ENCODE data around the gene NELFB.
"Not testable (repeated sequence)": the region's sequence is repeated elsewhere in the genome, so short reads cannot be mapped to it uniquely, and the experiment has no call there.

The NELFB gene

DNA sequence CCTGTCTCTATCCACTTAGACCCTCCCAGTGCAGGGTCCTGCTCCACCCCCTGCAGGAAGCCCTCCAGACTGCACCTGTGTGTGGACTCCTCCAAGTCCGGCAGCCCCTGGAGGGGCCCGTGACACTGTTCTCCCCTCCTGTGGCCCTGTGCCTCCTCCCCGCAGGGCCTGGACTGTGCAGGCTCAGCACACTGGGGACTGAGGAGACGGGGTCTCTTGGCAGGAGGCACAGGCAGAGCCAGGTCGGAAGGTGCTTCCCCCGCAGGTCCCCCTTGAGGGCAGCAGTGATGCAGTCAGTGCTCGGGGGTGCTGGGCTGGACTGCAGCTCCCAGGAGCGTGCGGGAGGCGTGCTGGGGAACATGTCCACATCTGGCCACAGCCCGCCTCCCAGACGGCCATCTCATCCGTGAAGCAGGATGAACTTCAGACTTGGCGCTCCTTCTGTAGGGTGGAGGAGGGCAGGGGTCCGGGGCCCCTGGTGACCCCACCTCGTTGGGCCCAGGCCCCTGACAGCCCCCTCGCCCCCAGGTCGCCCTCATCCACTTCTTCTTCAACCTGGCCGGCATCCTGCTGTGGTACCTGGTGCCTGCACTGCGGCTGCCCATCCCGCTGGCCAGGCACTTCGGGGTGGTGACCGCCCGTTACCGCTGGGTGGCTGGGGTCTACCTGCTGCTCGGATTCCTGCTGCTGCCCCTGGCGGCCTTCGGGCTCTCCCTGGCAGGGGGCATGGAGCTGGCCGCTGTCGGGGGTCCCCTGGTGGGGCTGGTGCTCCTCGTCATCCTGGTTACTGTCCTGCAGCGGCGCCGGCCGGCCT is 19.5 kb upstream of the NELFB start:
- H3K4me1 ChIP-seq = peaks cover 0 to 38% (median 15%) of the 10 kb centered on the region in 4 donors
- no peak for DNase-seq
- TF ChIP-seq, protein P1, sequence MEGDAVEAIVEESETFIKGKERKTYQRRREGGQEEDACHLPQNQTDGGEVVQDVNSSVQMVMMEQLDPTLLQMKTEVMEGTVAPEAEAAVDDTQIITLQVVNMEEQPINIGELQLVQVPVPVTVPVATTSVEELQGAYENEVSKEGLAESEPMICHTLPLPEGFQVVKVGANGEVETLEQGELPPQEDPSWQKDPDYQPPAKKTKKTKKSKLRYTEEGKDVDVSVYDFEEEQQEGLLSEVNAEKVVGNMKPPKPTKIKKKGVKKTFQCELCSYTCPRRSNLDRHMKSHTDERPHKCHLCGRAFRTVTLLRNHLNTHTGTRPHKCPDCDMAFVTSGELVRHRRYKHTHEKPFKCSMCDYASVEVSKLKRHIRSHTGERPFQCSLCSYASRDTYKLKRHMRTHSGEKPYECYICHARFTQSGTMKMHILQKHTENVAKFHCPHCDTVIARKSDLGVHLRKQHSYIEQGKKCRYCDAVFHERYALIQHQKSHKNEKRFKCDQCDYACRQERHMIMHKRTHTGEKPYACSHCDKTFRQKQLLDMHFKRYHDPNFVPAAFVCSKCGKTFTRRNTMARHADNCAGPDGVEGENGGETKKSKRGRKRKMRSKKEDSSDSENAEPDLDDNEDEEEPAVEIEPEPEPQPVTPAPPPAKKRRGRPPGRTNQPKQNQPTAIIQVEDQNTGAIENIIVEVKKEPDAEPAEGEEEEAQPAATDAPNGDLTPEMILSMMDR (IDR thresholded peaks at IDR 0.05) = no peak
- no peak overlapping the region for H3K4me3 ChIP-seq
- intact Hi-C loops (cut with DNase I; ENCODE audit: low total_unique reads) = no loop called here
- no peaks in the 10 kb centered on the region for H3K36me3 ChIP-seq
- H3K9me3 ChIP-seq = no peaks in the 10 kb centered on the region
- no peak overlapping the region for H3K27ac ChIP-seq
- peaks cover 0 to 57% of the 10 kb centered on the region in 2 donors for H3K27me3 ChIP-seq

GRCh38 chr9:137236238-137236935 is 18.7 kb upstream of the NELFB start:
- DNase-seq = peak; percentile 73 to 86
- no peak overlapping the region for H3K4me3 ChIP-seq
- H3K9me3 ChIP-seq = no peaks in the 10 kb centered on the region
- peaks cover 0 to 38% (median 15%) of the 10 kb centered on the region in 4 donors for H3K4me1 ChIP-seq
- H3K27me3 ChIP-seq = peaks cover 0 to 49% of the 10 kb centered on the region in 2 donors
- intact Hi-C loops (cut with DNase I; ENCODE audit: low total_unique reads) = no loop called here
- TF ChIP-seq, protein P1 (IDR thresholded peaks at IDR 0.05) = peak; percentile 95 to 96
- H3K27ac ChIP-seq = no peak overlapping the region
- H3K36me3 ChIP-seq = no peaks in the 10 kb centered on the region

DNA sequence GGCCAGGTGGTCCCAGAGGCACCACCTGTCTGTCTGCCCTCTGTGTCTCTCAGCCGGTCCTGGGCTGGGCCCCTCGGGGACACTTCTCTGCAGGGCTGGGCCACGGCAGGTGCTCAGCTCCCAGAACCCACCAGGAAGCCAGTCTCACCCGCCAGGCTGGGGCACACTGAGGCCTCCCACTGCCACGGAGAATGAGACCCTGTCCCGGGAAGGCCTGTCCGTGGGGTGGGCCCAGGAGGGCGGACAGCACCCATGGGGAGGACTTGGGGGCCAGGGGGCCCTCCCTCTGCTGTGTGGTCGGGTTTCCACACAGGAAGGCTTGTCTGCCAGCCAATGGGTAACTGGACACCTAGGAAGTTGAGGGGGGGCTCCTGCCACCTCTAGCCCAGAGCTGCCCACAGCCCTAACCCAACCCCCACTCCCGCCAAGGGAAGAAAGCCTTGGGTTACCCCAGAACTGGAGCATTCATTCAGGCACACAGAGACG is 18.1 kb upstream of the NELFB start:
- no peak for DNase-seq
- Histone ChIP-seq H3K9me3 (no peaks in the 10 kb centered on the region), H3K4me1 (peaks cover 0 to 42% (median 17%) of the 10 kb centered on the region in 4 donors), H3K27ac (no peak overlapping the region), H3K36me3 (peaks cover 0 to 3% (median 1%) of the 10 kb centered on the region in 3 donors), H3K4me3 (no peak overlapping the region), H3K27me3 (peaks cover 0 to 43% of the 10 kb centered on the region in 2 donors)
- TF ChIP-seq, protein P1 (IDR thresholded peaks at IDR 0.05) = no peak
- intact Hi-C loops (cut with DNase I; ENCODE audit: low total_unique reads) = no loop called here

- Histone ChIP-seq H3K27me3 (peaks cover 0 to 32% of the 10 kb centered on the region in 2 donors), H3K27ac (no peak overlapping the region), H3K4me3 (no peak overlapping the region), H3K36me3 (peaks cover 8 to 14% (median 12%) of the 10 kb centered on the region in 3 donors), H3K9me3 (no peaks in the 10 kb centered on the region), H3K4me1 (peaks cover 0 to 53% (median 28%) of the 10 kb centered on the region in 4 donors)
- no peak for DNase-seq
- intact Hi-C loops (cut with DNase I; ENCODE audit: low total_unique reads) = no loop called here
- TF ChIP-seq, protein P1 (IDR thresholded peaks at IDR 0.05) = no peak
Measured at GRCh38 chr9:137237759-137238726, 17.1 kb upstream of the NELFB start.

DNA sequence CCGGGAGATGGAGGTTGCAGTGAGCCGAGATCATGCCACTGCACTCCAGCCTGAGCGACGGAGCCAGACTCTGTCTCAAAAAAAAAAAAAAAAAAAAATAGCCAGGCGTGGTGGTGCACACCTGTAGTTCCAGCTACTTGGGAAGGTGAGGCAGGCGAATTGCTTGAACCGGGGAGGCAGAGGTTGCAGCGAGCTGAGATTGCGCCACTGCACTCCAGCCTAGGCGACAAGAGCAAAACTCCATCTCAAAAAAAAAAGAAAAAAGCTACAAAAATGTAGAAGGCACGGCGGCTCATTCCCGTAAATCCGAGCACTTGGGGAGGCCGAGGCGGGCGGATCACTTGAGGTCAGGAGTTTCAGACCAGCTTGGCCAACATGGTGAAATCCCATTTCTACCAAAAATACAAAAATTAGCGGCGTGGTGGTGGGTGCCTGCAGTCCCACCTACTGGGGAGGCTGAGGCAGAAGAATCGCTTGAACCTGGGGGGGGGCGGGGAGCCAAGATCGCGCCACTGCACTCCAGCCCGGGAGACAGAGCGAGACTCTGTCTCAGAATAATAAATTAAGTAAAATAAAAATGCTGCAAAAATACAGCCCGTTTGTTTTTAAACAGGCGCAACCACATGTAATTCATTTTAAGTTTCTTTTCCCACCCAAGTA is 15.5 kb upstream of the NELFB start:
- peak overlapping the region; percentile 69 to 82 for H3K4me3 ChIP-seq
- peaks cover 0 to 16% of the 10 kb centered on the region in 2 donors for H3K27me3 ChIP-seq
- DNase-seq; intact Hi-C loops (cut with DNase I; ENCODE audit: low total_unique reads); H3K9me3 ChIP-seq: not testable (repeated sequence)
- peaks cover 0 to 58% (median 36%) of the 10 kb centered on the region in 4 donors for H3K4me1 ChIP-seq
- peak overlapping the region; percentile 94 to 95 for H3K27ac ChIP-seq
- H3K36me3 ChIP-seq = peaks cover 8 to 23% (median 21%) of the 10 kb centered on the region in 3 donors
